H54 (cell line): ENCODE results near the gene NDUFA7.

Source experiments
- DNase-seq: peaks from one replicate; pipeline ENCODE4 v3.0.0; 2011; ENCODE audit warnings: low spot score, mixed read lengths; ENCODE audit not compliant: insufficient read length
- FAIRE-seq: peaks from 3 replicates; lab custom pipeline; 2011; peaks lifted over from hg19 to GRCh38; lab: Jason Lieb, UNC
- POLR2A ChIP-seq: IDR thresholded peaks from 2 replicates; pipeline ENCODE4 v1.6.1; 2011; ENCODE audit warnings: low read depth, mild to moderate bottlenecking, low read length

The NDUFA7 gene

DNA sequence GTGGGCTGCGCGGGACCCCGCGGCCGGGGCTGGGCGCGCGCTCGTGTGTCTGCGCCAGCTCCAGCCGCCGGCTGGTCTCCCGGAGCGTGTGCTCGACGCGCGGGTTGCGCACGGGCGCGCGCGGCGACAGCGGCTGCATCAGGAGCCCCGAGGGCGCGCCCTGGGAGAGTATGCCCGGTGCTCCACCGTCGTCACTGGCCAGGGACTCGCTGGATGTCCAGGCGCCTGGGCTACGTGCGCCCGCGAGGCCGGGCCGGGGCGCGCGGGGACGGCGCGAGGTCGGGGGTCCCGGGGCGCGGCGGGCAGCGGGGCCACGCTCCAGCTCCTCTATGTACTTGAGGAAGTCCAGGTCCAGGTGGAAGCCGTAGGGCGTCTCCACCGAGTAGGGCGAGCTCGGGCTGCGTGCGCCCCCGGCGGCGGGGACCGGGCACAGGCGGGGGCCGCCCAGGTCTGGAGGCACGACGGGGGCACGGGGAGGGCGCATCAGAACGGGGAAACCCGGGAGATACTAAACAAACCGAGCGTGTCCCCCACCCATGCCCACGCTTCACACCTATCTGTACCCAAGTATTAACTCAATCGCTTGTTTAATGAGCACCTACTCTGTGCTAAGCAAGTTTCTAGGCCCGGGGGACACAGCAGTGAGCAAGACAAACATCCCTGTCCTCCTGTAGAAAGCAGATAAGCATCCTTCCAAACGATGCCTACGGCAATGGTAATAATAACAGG is 14.3 kb upstream of the NDUFA7 start:
- FAIRE-seq (no peak), DNase-seq (no peak)
- no peak for TF ChIP-seq POLR2A

DNA sequence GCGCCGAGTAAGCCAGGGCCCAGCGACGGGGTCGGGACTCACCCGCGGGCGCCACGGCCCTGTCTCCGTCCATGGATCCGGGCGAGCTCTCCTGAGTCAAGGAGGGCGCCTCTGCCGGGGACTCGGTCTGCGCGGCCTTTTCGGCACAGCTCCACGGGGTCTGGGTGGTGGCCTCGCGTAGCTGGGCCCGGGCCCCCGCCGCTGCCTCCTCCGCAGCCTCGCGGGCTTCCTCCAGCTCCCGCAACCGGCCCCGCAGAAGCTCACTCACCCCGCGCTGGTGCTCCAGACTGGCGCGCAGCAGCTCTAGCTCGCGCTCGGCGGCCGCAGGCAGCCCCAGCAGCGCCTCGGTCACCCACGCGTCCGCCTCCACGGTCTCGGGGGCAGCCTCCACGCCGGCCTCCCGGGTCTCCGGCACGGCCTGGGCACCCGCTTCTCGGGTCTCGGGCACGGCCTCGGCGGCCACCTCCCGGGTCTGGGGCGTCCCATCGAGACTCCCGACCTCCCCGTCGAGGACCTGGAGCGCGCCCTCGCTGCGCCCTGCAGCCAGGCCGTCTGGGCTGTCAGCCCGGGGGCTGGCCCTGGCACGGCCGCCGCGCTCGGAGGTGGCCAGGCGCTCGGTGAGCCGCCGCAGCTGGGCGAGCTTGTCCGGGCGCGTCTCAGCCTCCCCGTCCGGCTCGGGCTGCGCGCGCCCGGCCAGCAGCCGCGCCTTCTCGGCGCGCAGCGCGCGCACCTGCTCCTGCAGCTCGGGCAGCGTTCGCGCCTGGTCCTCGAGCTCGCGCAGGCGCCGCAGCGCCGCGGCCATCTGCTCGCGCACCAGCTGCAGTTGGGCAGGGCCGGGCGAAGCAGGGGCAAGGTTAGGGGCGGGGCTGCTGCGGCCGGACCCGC is 13.5 kb upstream of the NDUFA7 start:
- no peak for FAIRE-seq
- DNase-seq = no peak
- no peak for TF ChIP-seq POLR2A

DNA sequence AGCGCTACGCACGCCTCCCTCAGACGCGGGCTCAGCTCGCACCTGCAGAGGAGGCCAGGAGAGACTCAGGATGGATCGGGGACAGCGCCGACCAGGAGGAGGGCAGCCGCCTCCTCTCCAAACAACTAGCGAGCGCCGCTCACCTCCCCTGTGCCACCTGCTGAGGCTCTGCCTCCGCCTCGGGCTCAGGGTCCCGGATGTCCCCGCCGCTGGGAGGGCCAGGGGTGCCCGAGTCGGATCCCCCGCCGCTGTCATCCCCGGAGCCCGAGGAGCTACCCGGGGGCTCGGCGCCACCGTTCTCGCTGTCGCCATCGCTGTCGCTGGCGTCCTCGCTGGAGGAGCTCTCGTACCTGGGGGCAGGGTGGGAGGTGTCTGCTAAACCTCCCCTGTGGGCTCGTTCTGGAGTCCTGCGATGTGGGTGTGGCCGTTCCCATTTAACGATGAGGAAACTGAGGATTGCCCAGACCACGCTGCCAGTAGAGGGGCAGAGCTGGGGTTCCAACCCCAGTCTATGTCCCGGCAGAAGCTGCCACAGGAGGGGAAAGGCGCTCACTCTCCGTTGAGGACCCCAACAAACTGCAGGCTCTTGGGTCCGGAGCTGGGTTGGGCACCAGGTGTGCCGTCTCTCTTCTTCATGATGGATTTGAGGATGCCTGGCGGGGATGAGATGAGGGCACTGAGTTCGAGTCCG is 12.7 kb upstream of the NDUFA7 start:
- no peak for FAIRE-seq

DNA sequence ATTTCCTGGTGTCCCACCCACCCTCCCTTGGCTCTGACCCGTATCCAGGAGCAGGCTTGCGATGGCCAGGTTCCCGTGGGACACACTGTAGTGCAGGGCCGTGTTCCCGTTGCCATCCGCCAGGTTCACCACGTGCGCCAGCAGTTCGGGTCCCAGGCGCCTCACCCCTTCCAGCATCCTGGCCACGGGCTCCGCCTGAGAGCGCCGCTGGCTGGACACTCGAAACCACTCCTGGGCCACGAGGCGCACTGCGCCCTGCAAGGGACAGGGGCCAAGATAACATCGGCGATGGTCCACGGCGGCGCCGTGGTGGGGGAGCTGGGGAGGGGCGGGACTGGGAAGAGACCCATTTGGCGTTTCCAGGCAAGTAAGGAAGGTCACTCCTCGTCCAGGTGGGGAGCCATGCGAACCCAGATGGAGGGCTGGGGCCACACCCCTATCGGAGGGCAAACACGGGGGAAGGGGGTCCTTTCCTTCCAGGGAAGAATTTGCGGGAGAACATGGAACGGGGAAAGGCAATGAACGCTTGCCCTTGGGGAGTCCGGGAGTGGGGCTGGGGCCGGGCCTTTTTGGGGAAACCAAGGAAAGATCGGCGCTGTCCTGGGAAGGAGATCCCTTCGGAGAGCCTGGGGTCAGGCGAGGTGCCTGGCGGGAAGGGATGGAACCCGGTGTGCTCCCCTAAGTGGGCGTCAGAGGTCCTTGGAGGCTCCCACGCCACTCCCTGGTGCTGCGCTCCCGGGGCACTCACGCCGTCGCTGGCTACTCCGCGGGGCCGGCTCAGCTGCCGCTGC is 12.0 kb upstream of the NDUFA7 start:
- FAIRE-seq = no peak
- no peak for DNase-seq
- no peak for TF ChIP-seq POLR2A

More for the DNA sequence above, 12.7 kb upstream of the NDUFA7 start:
- DNase-seq = no peak
- no peak for TF ChIP-seq POLR2A

DNA sequence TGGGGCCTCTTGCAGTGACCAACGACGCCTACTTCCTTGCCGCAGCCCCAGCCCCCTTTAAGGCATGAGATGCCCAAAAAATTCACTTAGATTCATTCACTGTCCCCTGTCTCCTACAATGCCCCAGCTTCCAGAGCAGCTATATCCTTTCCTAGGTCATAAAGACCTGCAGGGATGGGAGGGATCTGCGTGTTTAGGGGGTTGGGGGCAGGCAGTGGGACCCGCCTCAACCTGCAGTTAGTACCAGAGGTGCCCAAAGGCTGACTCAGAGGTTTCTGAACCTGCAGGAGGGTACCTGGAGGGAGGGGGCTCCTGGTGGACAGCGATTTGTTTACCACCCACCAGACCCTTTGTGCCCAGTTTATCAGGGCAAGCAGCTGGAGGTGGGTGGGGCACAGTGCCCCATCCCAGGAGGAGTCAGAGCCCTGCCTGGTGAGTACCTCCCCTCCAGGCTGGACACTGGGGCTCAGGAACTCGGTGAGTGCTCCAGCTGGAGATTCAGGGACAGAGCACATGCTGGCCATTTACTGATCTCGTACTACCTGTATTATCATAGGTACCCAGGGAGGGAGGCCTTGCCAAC is 10.2 kb upstream of the NDUFA7 start:
- DNase-seq (no peak), FAIRE-seq (no peak)

DNA sequence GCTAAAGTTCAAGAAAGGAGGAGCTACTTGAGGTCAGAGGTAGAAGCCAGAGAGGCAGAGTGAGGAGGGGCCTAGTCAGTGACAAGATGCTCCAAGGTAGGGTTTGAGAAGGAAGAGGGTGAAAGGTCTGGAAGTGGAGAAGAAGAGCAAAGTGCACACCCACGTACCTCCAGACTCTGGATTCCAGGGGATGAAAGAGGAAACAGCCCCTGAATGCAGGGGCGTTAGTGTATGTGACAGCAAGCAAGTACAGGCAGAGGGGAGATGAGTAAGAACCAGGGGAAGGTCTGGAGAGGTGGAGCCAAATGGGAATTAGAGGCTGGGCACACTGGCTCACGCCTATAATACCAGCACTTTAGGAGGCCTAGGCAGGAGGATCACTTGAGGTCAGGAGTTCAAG is 8.8 kb upstream of the NDUFA7 start:
- DNase-seq (no peak), FAIRE-seq (no peak)
- TF ChIP-seq POLR2A = no peak

More for the DNA sequence above, 10.2 kb upstream of the NDUFA7 start:
- TF ChIP-seq POLR2A = no peak

DNA sequence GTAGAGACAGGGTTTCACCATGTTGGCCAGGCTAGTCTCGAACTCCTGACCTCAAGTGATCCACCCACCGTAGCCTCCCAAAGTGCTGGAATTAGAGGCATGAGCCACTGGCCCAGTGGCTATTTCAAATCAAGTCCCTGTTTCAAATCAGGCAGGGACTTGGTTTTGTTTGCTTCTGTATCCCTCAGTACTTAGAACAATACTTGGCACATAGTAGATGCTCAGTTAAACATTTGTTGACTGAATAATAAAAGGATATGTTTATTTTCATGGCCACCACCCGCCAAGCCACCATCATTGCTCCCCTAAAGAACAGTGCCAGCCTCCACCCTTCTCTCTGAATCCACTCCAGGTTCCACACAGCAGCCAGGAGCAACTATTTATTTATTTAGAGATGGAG is 4.3 kb upstream of the NDUFA7 start:
- no peak for FAIRE-seq

DNA sequence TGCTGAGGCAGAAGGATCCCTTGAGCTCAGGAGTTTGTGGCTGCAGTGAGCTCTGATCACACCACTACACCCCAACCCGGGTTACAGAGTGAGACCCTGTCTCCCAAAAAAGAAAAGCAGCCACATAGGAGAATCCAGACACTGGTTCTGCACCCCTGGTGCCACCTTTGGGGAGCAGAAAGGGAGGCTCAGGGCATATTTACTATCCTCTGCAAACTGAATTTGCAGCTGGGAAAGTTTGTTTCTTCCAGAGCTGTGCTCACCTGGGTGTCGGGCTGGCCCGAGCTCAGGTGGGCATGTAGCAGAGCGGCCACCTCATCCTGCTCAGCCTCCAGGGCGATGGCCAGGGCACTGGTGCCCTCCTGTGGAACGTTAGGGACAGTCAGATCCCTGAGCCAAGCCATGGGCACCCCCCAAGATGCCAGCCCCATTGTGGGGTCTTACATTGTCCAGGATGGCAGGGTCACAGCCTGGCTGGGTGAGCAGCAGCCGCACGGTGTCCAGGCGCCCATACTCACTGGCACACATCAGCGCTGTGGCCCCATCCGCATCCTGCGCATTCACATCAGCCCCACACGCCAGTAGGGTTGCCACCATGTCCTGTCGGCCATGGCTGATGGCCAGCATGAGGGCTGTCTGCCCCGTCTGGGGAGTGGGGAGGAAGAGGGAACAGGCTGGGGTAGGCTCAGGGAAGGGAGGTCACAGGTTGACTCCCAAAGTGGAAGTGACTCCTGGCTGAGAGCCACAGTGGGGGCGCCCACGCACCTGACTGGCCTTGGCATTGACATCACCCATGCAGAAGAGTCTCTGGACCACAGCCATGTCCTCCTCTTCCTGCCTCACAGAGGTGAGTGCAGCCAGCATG is 3.2 kb upstream of the NDUFA7 start:
- no peak for DNase-seq
- FAIRE-seq = no peak
- TF ChIP-seq POLR2A = no peak

More for the DNA sequence above, 4.3 kb upstream of the NDUFA7 start:
- DNase-seq = no peak
- TF ChIP-seq POLR2A = no peak

DNA sequence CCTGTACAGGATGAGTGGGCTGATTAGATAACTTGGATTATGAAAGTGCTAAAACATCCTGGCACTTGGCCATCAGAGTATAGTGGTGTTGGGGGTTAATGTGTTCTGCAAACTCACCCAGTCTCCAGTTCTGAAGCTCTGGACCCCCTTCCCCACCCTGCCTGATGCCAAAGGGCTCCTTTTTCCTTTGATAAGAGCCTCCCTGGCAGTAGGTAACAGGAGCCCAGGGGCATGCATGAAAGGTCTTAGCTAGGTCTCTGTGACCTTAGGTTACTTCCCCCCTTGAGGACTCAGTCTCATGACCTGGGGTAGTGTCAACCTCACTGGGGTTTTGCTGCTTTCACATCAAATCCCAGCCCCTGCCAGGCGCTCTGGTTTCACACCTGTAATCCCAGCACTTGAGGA is 2.6 kb upstream of the NDUFA7 start:
- no peak for DNase-seq
- FAIRE-seq = no peak
- no peak for TF ChIP-seq POLR2A

DNA sequence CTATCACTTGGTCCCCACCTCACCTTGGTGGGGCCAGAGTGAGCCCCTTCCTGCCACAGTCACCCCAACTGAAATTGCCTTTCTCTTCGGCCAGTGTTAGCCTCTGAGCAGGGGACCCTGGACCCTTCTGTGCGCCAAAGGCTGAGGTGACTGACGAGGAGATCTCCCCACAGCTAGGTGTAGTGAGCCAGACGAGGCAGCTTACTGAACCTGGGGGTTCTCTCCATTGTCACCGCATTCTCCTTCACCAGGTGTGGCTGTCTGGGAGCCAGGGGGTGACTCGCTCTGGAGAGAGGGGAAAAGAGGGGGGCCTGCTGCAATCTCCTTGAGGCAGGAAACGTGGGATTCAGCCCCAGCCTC is 1.4 kb upstream of the NDUFA7 start:
- no peak for FAIRE-seq
- DNase-seq = no peak
- no peak for TF ChIP-seq POLR2A

DNA sequence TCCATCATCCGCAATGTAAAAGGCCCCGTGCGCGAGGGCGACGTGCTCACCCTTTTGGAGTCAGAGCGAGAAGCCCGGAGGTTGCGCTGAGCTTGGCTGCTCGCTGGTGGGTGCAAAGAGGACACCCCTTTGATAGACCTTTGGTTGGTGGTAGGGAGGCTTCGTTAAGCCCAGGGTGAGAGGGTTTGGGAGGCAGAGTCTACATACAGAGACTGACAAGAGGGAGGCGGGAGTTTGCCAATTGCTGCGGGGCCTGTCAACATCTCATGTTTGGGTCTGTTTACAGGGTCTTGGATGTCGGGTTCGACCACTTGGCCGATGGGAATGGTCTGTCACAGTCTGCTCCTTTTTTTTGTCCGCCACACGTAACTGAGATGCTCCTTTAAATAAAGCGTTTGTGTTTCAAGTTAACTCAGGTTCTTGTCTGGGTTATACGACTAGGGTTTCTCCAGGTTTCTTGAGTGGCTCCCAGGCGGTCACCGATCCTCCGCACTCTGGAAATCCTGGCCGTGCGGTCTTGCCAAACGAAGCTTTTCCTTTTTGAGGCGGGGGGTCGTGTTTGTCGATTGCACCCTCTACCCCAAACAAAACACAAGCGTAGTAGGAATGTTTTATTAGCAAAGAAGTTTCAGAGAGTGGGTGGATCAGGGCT is 937 bp upstream of the NDUFA7 start:
- no peak for TF ChIP-seq POLR2A
- FAIRE-seq (no peak), DNase-seq (no peak)

DNA sequence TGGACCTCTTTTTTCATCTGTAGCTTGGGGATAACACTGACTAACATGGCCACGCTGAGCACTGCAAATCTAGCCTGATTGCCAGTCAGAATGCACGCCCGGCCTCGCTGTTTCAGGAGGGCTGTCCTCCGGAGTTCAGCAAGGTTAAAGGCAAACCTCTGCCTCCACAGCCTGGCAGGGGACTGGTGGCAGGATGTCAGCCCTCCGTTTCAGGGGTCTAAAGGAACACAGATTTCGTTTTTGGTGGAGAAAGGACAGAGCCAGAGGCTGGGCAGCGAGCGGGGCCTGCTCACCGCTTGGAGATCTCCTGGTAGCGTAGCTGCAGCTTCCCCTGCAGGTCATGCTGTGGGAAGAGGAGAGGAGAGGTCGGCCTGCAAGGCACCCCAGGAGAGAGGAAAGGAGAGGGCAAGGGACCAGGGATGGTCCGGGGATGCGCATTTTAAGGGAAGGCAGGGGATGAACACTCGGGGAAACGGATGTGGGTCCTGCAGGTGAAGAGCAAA is 560 bp downstream of the NDUFA7 start:
- FAIRE-seq = no peak
- DNase-seq = no peak
- no peak; the same call in 1 of the 2 replicates for TF ChIP-seq POLR2A
